Neutrophil (primary cell): Measurements from ENCODE around the gene RUVBL2.

Experiments used
- H3K27ac ChIP-seq: fragments of 200-600 bp; sonication (generic); 2 replicates; pipeline ENCODE4 v1.5.1; 2016; ENCODE audit warnings: mild to moderate bottlenecking, moderate library complexity
- H3K27me3 ChIP-seq: fragments of 200-600 bp; sonication (generic); 2 replicates; pipeline ENCODE4 v1.6.0; 2016; ENCODE audit warnings: mild to moderate bottlenecking
- H3K36me3 ChIP-seq: fragments of 200-600 bp; sonication (generic); 2 replicates; pipeline ENCODE4 v1.5.1; 2017
- H3K4me1 ChIP-seq, 2 experiments: fragments of 200-600 bp in 1 of 2; sonication (generic) in 1 of 2; 1 replicate in 1 of 2; 2 replicates in 1 of 2; pipeline versions ENCODE4 v1.5.1 to v1.6.1; 2013 to 2016; ENCODE audit warnings: low read depth in 1 of 2, low read length in 1 of 2, mild to moderate bottlenecking in 1 of 2, moderate library complexity in 1 of 2; ENCODE audit not compliant: control insufficient read depth in 1 of 2, insufficient read depth in 1 of 2
- H3K4me3 ChIP-seq, 2 experiments: fragments of 200-600 bp in 1 of 2; sonication (generic) in 1 of 2; 1 replicate in 1 of 2; 2 replicates in 1 of 2; pipeline ENCODE4 v1.5.1; 2013 to 2016; ENCODE audit warnings: low read depth in 1 of 2, low read length in 1 of 2, mild to moderate bottlenecking in 1 of 2, moderate library complexity in 1 of 2
- H3K9me3 ChIP-seq: fragments of 200-600 bp; sonication (generic); 2 replicates; pipeline ENCODE4 v1.5.1; 2016
- TF ChIP-seq, protein P1 (sequence below): fragments of 200-600 bp; sonication (generic); IDR thresholded peaks from 2 replicates; pipeline ENCODE4 v1.5.1; 2016; ENCODE audit warnings: antibody characterized with exemption

Gene RUVBL2

GRCh38 chr19:49057636-49058234 lies 64.0 kb downstream of the RUVBL2 start, which contains the start of gene CGB7:
CGB7 (minus strand) TSS chr19:49057749; CDS start chr19:49055375, 2,374 bp downstream.
- H3K9me3 ChIP-seq: no peaks in the 10 kb centered on the region
- peaks cover 85% of the 10 kb centered on the region for H3K27me3 ChIP-seq
- H3K4me1 ChIP-seq: peaks cover 18 to 21% of the 10 kb centered on the region in 2 experiments
- H3K27ac ChIP-seq: no peak within 1 kb of the TSS
- no peaks in the 10 kb centered on the region for H3K36me3 ChIP-seq
- TF ChIP-seq, protein P1, sequence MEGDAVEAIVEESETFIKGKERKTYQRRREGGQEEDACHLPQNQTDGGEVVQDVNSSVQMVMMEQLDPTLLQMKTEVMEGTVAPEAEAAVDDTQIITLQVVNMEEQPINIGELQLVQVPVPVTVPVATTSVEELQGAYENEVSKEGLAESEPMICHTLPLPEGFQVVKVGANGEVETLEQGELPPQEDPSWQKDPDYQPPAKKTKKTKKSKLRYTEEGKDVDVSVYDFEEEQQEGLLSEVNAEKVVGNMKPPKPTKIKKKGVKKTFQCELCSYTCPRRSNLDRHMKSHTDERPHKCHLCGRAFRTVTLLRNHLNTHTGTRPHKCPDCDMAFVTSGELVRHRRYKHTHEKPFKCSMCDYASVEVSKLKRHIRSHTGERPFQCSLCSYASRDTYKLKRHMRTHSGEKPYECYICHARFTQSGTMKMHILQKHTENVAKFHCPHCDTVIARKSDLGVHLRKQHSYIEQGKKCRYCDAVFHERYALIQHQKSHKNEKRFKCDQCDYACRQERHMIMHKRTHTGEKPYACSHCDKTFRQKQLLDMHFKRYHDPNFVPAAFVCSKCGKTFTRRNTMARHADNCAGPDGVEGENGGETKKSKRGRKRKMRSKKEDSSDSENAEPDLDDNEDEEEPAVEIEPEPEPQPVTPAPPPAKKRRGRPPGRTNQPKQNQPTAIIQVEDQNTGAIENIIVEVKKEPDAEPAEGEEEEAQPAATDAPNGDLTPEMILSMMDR: no peak
- H3K4me3 ChIP-seq: peak within 1 kb of the TSS in 1 of 2 experiments; percentile 62

DNA sequence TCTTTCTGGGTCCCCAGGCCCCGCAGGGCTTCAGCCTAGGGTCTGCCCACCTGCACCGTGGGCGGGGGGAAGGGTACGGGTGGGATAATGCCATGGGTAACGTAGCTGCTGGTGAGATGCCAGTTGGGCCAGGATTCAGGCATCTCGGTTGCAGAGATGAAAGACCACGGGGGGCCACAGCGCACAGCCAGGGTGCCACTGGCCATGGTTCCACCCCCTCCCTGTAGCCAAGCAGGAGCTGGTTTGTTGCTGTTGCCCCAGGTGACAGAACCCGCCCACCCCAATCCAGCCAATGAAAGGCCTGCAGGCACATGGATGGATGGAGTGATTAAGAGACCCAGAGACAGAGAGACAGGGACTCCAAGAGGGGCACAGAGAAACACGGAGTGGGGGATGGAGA lies 64.9 kb downstream of the RUVBL2 start:
- no peak overlapping the region for H3K4me3 ChIP-seq
- no peaks in the 10 kb centered on the region for H3K36me3 ChIP-seq
- H3K4me1 ChIP-seq: peaks cover 18 to 21% of the 10 kb centered on the region in 2 experiments
- H3K27me3 ChIP-seq: peaks cover 89% of the 10 kb centered on the region
- H3K27ac ChIP-seq: no peak overlapping the region
- H3K9me3 ChIP-seq: no peaks in the 10 kb centered on the region
- TF ChIP-seq, protein P1: no peak

- H3K27me3 ChIP-seq: peaks cover 93% of the 10 kb centered on the region
- H3K27ac ChIP-seq: no peak overlapping the region
- no peaks in the 10 kb centered on the region for H3K9me3 ChIP-seq
- TF ChIP-seq, protein P1: no peak
- H3K4me1 ChIP-seq: peaks cover 18 to 21% of the 10 kb centered on the region in 2 experiments
- H3K36me3 ChIP-seq: no peaks in the 10 kb centered on the region
- no peak overlapping the region for H3K4me3 ChIP-seq
These were observed 65.4 kb downstream of the RUVBL2 start for GRCh38 chr19:49059053-49059452.

DNA sequence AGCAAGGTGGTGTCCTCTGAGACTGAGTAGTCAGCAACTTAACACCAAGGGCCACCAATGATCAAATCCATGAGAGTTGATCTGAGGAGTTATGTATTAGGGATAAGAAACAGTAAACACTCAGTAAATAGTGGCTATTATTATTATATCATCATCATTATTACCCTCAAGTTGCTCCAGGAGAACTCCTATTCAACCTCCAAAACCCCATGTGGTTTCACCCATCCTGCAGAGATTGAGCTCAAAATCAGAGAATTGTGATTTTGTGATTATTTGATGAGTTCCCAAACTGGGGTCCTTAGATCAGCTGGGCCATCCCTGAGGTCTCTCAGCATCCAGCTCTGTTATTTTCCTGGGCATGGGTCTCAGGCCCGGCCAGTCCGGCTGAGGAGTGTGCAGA lies 67.3 kb downstream of the RUVBL2 start:
- Histone ChIP-seq H3K9me3 (no peaks in the 10 kb centered on the region), H3K4me3 (no peak overlapping the region), H3K27ac (no peak overlapping the region), H3K27me3 (peaks cover 100% of the 10 kb centered on the region), H3K4me1 (peaks cover 16 to 18% of the 10 kb centered on the region in 2 experiments), H3K36me3 (no peaks in the 10 kb centered on the region)
- TF ChIP-seq, protein P1: no peak

- no peak overlapping the region for H3K4me3 ChIP-seq
These were observed 67.8 kb downstream of the RUVBL2 start for GRCh38 chr19:49061445-49061844.

More at GRCh38 chr19:49061445-49061844, 67.8 kb downstream of the RUVBL2 start:
- Histone ChIP-seq H3K36me3 (no peaks in the 10 kb centered on the region), H3K27me3 (peaks cover 100% of the 10 kb centered on the region), H3K27ac (no peak overlapping the region), H3K4me1 (peaks cover 12 to 14% of the 10 kb centered on the region in 2 experiments), H3K9me3 (no peaks in the 10 kb centered on the region)
- TF ChIP-seq, protein P1: no peak
